Ascending aorta (tissue), 2 donors: ENCODE results near the gene RUNDC3A. TPM values are rescaled to one million over a fixed set of nuclear protein-coding genes. Genes with fewer than 3 reads are reported as not detected.
A peak's percentile ranks its signal among the peaks of the same experiment; 100 is the strongest.
"Not testable (repeated sequence)": the region's sequence is repeated elsewhere in the genome, so short reads cannot be mapped to it uniquely, and the experiment has no call there.

Experiments
- DNase-seq, 2 donors: peaks; one replicate each; pipeline ENCODE4 v3.0.0-alpha.2; 2019; ENCODE audit warnings: low spot score in 2 of 2
- H3K27ac ChIP-seq, 2 donors: fragments of 200-600 bp; sonication (generic); one replicate each; pipeline ENCODE4 v1.5.1; 2016 to 2017; ENCODE audit warnings: mild to moderate bottlenecking in 1 of 2
- H3K27me3 ChIP-seq: fragments of 200-600 bp; sonication (generic); one replicate; pipeline ENCODE4 v1.5.1; 2017
- H3K36me3 ChIP-seq, 2 donors: fragments of 200-600 bp; sonication (generic); one replicate each; pipeline ENCODE4 v1.5.1; 2016
- H3K4me1 ChIP-seq, 2 donors: fragments of 200-600 bp; sonication (generic); one replicate each; pipeline ENCODE4 v1.5.1; 2016 to 2017; ENCODE audit warnings: mild to moderate bottlenecking in 1 of 2
- H3K4me3 ChIP-seq, 2 donors: fragments of 200-600 bp; sonication (generic); one replicate each; pipeline ENCODE4 v1.5.1; 2016 to 2017; ENCODE audit warnings: mild to moderate bottlenecking in 1 of 2
- H3K9me3 ChIP-seq, 2 donors: fragments of 200-600 bp; sonication (generic); one replicate each; pipeline ENCODE4 v1.5.1; 2016
- intact Hi-C: fragments of 100-400 bp; cut with DNase I; formaldehyde crosslinking; loops from one replicate; pipeline ENCODE4 v1.15.1; 2023
- total RNA-seq: library from RNA; depleted of rRNA; stranded (reverse); fragments of >200 nt; gene quantifications from one replicate; pipeline ENCODE4 v1.1.0, GENCODE V29; 2016
- TF ChIP-seq, protein P1 (sequence below), 3 experiments: fragments of 200-600 bp in 2 of 3; fragments of 450-650 bp in 1 of 3; sonication (generic) in 2 of 3; IDR thresholded peaks; one replicate each; pipeline ENCODE4 v1.5.1; 2016 to 2019; ENCODE audit warnings: antibody characterized with exemption in 3 of 3, mild to moderate bottlenecking in 1 of 3, moderate library complexity in 1 of 3

RUNDC3A gene
- total RNA-seq, 1 donor from 2014 or later, result not detected

- peaks cover 7 to 8% of the 10 kb centered on the region in 2 donors for H3K36me3 ChIP-seq
- no peaks in the 10 kb centered on the region for H3K27me3 ChIP-seq
- DNase-seq, result peak; percentile 89 to 98
- H3K4me3 ChIP-seq, result peak within 1 kb of the TSS; percentile 79 to 89
- TF ChIP-seq, protein P1, sequence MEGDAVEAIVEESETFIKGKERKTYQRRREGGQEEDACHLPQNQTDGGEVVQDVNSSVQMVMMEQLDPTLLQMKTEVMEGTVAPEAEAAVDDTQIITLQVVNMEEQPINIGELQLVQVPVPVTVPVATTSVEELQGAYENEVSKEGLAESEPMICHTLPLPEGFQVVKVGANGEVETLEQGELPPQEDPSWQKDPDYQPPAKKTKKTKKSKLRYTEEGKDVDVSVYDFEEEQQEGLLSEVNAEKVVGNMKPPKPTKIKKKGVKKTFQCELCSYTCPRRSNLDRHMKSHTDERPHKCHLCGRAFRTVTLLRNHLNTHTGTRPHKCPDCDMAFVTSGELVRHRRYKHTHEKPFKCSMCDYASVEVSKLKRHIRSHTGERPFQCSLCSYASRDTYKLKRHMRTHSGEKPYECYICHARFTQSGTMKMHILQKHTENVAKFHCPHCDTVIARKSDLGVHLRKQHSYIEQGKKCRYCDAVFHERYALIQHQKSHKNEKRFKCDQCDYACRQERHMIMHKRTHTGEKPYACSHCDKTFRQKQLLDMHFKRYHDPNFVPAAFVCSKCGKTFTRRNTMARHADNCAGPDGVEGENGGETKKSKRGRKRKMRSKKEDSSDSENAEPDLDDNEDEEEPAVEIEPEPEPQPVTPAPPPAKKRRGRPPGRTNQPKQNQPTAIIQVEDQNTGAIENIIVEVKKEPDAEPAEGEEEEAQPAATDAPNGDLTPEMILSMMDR (IDR thresholded peaks at IDR 0.05), result no peak
- H3K27ac ChIP-seq, result peak within 1 kb of the TSS; percentile 77 to 79
- intact Hi-C loops, result loop anchor here (2.0 kb wide), 1 partner anchor 20 kb away; the partner anchor contains the start of gene SLC25A39
- peaks cover 6 to 10% of the 10 kb centered on the region in 2 donors for H3K4me1 ChIP-seq
- H3K9me3 ChIP-seq, result no peaks in the 10 kb centered on the region
Observed at GRCh38 chr17:44344939-44345453, 36.6 kb downstream of the RUNDC3A start, which contains the start of gene GRN. TSS of gene GRN (plus strand) at chr17:44345302. CDS start at chr17:44349165, 3,863 bp downstream.

- no peak for DNase-seq
- Histone ChIP-seq H3K4me1 (peaks cover 6 to 10% of the 10 kb centered on the region in 2 donors), H3K9me3 (no peaks in the 10 kb centered on the region), H3K36me3 (peaks cover 12 to 13% of the 10 kb centered on the region in 2 donors), H3K27ac (peak overlapping the region; percentile 77 to 79), H3K4me3 (peak overlapping the region; percentile 79 to 89), H3K27me3 (no peaks in the 10 kb centered on the region)
- TF ChIP-seq, protein P1 (IDR thresholded peaks at IDR 0.05), result peak in 2 of 3 experiments; percentile 21 to 40
- intact Hi-C loops, result loop anchor here (2.0 kb wide), 1 partner anchor 21 kb away; the partner anchor contains the start of gene SLC25A39
Observed at GRCh38 chr17:44345454-44346026, 37.1 kb downstream of the RUNDC3A start.

GRCh38 chr17:44346064-44346844 lies 37.9 kb downstream of the RUNDC3A start:
- no peaks in the 10 kb centered on the region for H3K27me3 ChIP-seq
- H3K9me3 ChIP-seq, result no peaks in the 10 kb centered on the region
- H3K36me3 ChIP-seq, result peaks cover 18 to 20% of the 10 kb centered on the region in 2 donors
- peak overlapping the region; percentile 79 to 89 for H3K4me3 ChIP-seq
- intact Hi-C loops, result no loop called here
- DNase-seq, result no peak
- H3K27ac ChIP-seq, result peak overlapping the region in 1 of 2 donors; percentile 79
- H3K4me1 ChIP-seq, result peaks cover 6 to 10% of the 10 kb centered on the region in 2 donors
- TF ChIP-seq, protein P1 (IDR thresholded peaks at IDR 0.05), result no peak

DNA sequence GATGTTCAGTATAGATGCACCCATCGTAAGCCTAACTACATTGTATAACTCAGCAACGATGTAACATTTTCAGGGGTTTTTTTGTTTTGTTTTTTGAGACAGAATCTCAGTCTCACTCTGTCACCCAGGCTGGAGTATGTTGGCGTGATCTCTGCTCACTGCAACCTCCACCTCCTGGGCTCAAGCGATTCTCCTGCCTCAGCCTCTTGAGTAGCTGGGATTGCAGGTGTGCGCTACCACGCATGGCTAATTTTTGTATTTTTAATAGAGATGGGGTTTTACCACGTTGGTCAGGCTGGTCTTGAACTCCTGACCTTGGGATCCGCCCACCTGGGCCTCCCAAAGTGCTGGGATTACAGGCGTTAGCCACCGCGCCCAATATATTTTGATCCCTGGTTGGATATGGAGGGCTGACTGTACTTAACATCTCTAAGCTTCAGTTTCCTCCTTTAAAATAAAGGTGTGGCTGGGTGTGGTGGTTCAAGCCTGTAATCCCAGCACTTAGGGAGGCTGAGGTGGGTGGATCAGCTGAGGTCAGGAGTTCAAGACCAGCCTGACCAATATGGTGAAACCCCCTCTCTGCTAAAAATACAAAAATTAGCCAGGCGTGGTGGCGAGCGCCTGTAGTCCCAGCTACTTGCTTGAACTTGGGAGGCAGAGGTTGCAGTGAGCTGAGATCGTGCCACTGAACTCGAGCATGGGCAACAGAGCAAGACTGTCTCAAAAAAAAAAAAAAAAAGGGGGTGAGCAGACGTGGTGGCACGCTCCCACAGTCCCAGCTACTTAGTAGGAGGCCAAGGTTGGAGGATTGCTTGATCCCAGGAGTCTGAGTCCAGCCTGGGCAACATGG lies 39.0 kb downstream of the RUNDC3A start:
- H3K27ac ChIP-seq, H3K4me1 ChIP-seq, H3K4me3 ChIP-seq, H3K27me3 ChIP-seq, intact Hi-C loops, H3K9me3 ChIP-seq, DNase-seq: not testable (repeated sequence)
- H3K36me3 ChIP-seq, result peaks cover 26 to 32% of the 10 kb centered on the region in 2 donors

GRCh38 chr17:44348234-44348987 lies 40.0 kb downstream of the RUNDC3A start:
- H3K27me3 ChIP-seq, result no peaks in the 10 kb centered on the region
- H3K27ac ChIP-seq, result no peak overlapping the region
- no peak for DNase-seq
- intact Hi-C loops, result no loop called here
- H3K4me3 ChIP-seq, result no peak overlapping the region
- no peaks in the 10 kb centered on the region for H3K9me3 ChIP-seq
- TF ChIP-seq, protein P1 (IDR thresholded peaks at IDR 0.05), result no peak
- peaks cover 6 to 10% of the 10 kb centered on the region in 2 donors for H3K4me1 ChIP-seq
- H3K36me3 ChIP-seq, result peaks cover 29 to 37% of the 10 kb centered on the region in 2 donors
